Body of pancreas (tissue), 4 donors: ENCODE measurements around the gene LACTB.

Source experiments
- CTCF ChIP-seq, 7 experiments: fragments of 450-650 bp in 4 of 7; fragments of 200-600 bp in 3 of 7; sonication (generic) in 3 of 7; IDR thresholded peaks; one replicate each; pipeline ENCODE4 v1.5.1; 2016 to 2019; ENCODE audit warnings: antibody characterized with exemption in 7 of 7
- POLR2A ChIP-seq, 3 donors: fragments of 450-650 bp; IDR thresholded peaks; one replicate each; pipeline ENCODE4 v1.6.1; 2016; ENCODE audit warnings: antibody characterized with exemption in 3 of 3, mild to moderate bottlenecking in 2 of 3

- TF ChIP-seq POLR2A (IDR thresholded peaks at IDR 0.05) (peak in 1 of 3 donors; percentile 59), CTCF (IDR thresholded peaks at IDR 0.05) (peak in 4 of 7 experiments; percentile 30 to 37 (median 32))
These were observed 578 bp downstream of the LACTB start for GRCh38 chr15:63122002-63122875.
